ENCODE measurements around the gene SETD1B. TPM values are rescaled to one million over a fixed set of nuclear protein-coding genes. Genes with fewer than 3 reads are reported as not detected.

Gene SETD1B
- total RNA-seq, 5 donors from 2014 or later (not counting 1 experiment from before 2014, with no cell fraction given): 87.7 to 106 (median 96.0) TPM

GRCh38 chr12:121793440-121793837 lies 10.4 kb upstream of the SETD1B start, which contains the start of gene RHOF:
TSS of gene RHOF (minus strand) at chr12:121793688. CDS start at chr12:121793633, 55 bp downstream.
- peaks cover 67 to 74% (median 71%) of the 10 kb centered on the region in 3 donors for H3K4me1 Mint-ChIP-seq
- ChIA-PET CTCF (interaction anchor here (0.6 to 7.9 kb wide), 24 partner anchors 8 to 473 kb away, joined by 3 to 344 read pairs (median 5); partner anchors contain the start of genes PSMD9 (in 1 of the 2), SETD1B (in 1 of the 2), TMEM120B (in 1 of the 2) and VPS33A (in 1 of the 2)), POLR2A (interaction anchor here (0.7 to 1.8 kb wide), 7 partner anchors 9 to 257 kb away, joined by 3 to 12 read pairs (median 5); no protein-coding TSS in a partner anchor)
- DNase-seq (peak in 9 of 35 experiments; percentile 46 to 78 (median 60)), ATAC-seq (replicated peaks in 1 of 4) (peak in 3 of 4 experiments; percentile 8 to 15 (median 13))
- Histone ChIP-seq H3K4me1 (ENCODE audit: control insufficient read depth in 1 of 2, extremely low read depth in 1 of 2, insufficient read depth in 2 of 2, low read length in 2 of 2) (peaks cover 31 to 90% of the 10 kb centered on the region in 2 experiments), H3K36me3 (ENCODE audit: control insufficient read depth in 2 of 2, extremely low read depth in 1 of 2, insufficient read depth in 1 of 2, low read length in 1 of 2) (peaks cover 6 to 31% of the 10 kb centered on the region in 2 donors), H3K4me3 (ENCODE audit: control insufficient read depth in 1 of 2, extremely low read depth in 1 of 2, low read length in 1 of 2) (peak within 1 kb of the TSS; percentile 95 to 98), H3K27me3 (replicated peaks in 1 of 2; ENCODE audit: control insufficient read depth in 2 of 2, extremely low read depth in 1 of 2, insufficient read depth in 2 of 2, low read length in 1 of 2) (no peaks in the 10 kb centered on the region), H3K9me3 (no peaks in the 10 kb centered on the region), H3K27ac (ENCODE audit: low read length) (peak within 1 kb of the TSS; percentile 97)
- H3K9me3 Mint-ChIP-seq: no peaks in the 10 kb centered on the region
- 0% methylated on average over 36 of the region's 36 CpGs for WGBS (ENCODE audit: insufficient coverage)
- peak within 1 kb of the TSS; percentile 89 to 94 (median 94) for H3K4me3 Mint-ChIP-seq
- H3K27me3 Mint-ChIP-seq: no peaks in the 10 kb centered on the region
- peaks cover 15% of the 10 kb centered on the region for H3K36me3 Mint-ChIP-seq
- peak within 1 kb of the TSS; percentile 100 for H3K27ac Mint-ChIP-seq

DNA sequence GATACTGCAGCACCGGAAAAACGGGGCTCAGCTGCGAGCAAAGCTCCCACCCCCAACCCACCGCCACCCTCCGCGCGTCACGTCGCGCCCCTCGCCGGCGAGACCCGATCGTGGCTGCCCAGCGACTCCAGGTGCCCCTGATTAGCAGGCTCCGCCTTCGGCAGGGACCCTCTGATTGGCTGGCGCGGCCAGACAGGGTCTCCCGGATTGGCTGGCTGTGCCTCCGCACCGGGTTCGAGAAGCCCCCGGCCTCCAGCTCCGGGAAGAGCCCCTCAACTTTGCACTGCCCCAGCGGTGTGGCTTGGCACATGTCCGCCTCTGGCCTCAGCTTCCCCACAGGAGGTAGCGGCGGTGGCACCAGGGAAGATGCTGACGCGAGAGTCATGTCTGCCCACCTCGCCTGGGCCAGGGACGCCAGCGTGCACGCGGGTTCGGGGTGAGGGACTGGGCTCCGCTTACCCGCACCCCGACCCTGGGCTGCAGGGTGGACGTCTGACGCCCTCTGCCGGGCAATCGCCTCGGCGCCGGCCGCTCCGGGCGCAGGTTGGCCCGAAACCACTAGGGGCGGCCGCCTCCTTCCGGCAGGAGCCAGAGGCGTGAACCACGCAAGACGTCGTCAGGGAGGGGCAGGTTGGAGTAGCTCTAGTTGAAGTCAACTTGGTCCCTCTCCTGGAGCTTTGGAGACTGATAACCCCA lies 9.8 kb upstream of the SETD1B start:
- Mint-ChIP-seq H3K4me1 (peaks cover 67 to 74% (median 71%) of the 10 kb centered on the region in 3 donors), H3K9me3 (no peaks in the 10 kb centered on the region), H3K27ac (peak overlapping the region; percentile 89 to 92), H3K4me3 (peak overlapping the region; percentile 79 to 94 (median 94)), H3K36me3 (peaks cover 19% of the 10 kb centered on the region), H3K27me3 (no peaks in the 10 kb centered on the region)
- no peaks in the 10 kb centered on the region for H3K9me3 ChIP-seq
- peak overlapping the region; percentile 97 for H3K27ac ChIP-seq (ENCODE audit: low read length)
- peaks cover 30 to 90% of the 10 kb centered on the region in 2 experiments for H3K4me1 ChIP-seq (ENCODE audit: control insufficient read depth in 1 of 2, extremely low read depth in 1 of 2, insufficient read depth in 2 of 2, low read length in 2 of 2)
- POLR2A ChIA-PET: interaction anchor here (0.5 to 2.6 kb wide), 14 partner anchors 9 to 326 kb away, joined by 3 to 22 read pairs (median 4); partner anchors contain the start of gene SETD1B (in 1 of the 2)
- peak; percentile 89 to 98 (median 94) for DNase-seq
- CTCF ChIA-PET: interaction anchor here (0.6 to 7.9 kb wide), 40 partner anchors 8 to 472 kb away, joined by 3 to 344 read pairs (median 4); partner anchors contain the start of genes PSMD9 (in 1 of the 2), SETD1B (in 1 of the 2), TMEM120B (in 1 of the 2) and VPS33A (in 1 of the 2)
- H3K36me3 ChIP-seq (ENCODE audit: control insufficient read depth in 2 of 2, extremely low read depth in 1 of 2, insufficient read depth in 1 of 2, low read length in 1 of 2): peaks cover 6 to 32% of the 10 kb centered on the region in 2 donors
- ATAC-seq (replicated peaks in 1 of 4): peak; percentile 56 to 62 (median 59)
- no peaks in the 10 kb centered on the region for H3K27me3 ChIP-seq (replicated peaks in 1 of 2; ENCODE audit: control insufficient read depth in 2 of 2, extremely low read depth in 1 of 2, insufficient read depth in 2 of 2, low read length in 1 of 2)
- WGBS (ENCODE audit: insufficient coverage): 0% methylated on average over 51 of the region's 59 CpGs
- peak overlapping the region; percentile 95 to 98 for H3K4me3 ChIP-seq (ENCODE audit: control insufficient read depth in 1 of 2, extremely low read depth in 1 of 2, low read length in 1 of 2)

- ATAC-seq (replicated peaks in 1 of 4) (peak; percentile 13 to 27 (median 16)), DNase-seq (peak in 9 of 35 experiments; percentile 31 to 66 (median 48))
- Histone ChIP-seq H3K36me3 (ENCODE audit: control insufficient read depth in 2 of 2, extremely low read depth in 1 of 2, insufficient read depth in 1 of 2, low read length in 1 of 2) (peaks cover 6 to 36% of the 10 kb centered on the region in 2 donors), H3K4me3 (ENCODE audit: control insufficient read depth in 1 of 2, extremely low read depth in 1 of 2, low read length in 1 of 2) (peak overlapping the region; percentile 27 to 98), H3K9me3 (no peaks in the 10 kb centered on the region), H3K27me3 (replicated peaks in 1 of 2; ENCODE audit: control insufficient read depth in 2 of 2, extremely low read depth in 1 of 2, insufficient read depth in 2 of 2, low read length in 1 of 2) (no peaks in the 10 kb centered on the region), H3K27ac (ENCODE audit: low read length) (peak overlapping the region; percentile 97), H3K4me1 (ENCODE audit: control insufficient read depth in 1 of 2, extremely low read depth in 1 of 2, insufficient read depth in 2 of 2, low read length in 2 of 2) (peaks cover 34 to 89% of the 10 kb centered on the region in 2 experiments)
- 0% methylated on average over 8 of the region's 13 CpGs for WGBS (ENCODE audit: insufficient coverage)
- ChIA-PET CTCF (interaction anchor here (0.6 to 7.9 kb wide), 35 partner anchors 8 to 472 kb away, joined by 3 to 344 read pairs (median 4); partner anchors contain the start of genes PSMD9 (in 1 of the 2), SETD1B (in 1 of the 2), TMEM120B (in 1 of the 2) and VPS33A (in 1 of the 2)), POLR2A (interaction anchor here (0.5 to 2.6 kb wide), 10 partner anchors 8 to 326 kb away, joined by 3 to 22 read pairs (median 4); partner anchors contain the start of gene SETD1B (in 1 of the 2))
- Mint-ChIP-seq H3K4me3 (peak overlapping the region; percentile 79 to 94 (median 94)), H3K27me3 (no peaks in the 10 kb centered on the region), H3K4me1 (peaks cover 67 to 74% (median 71%) of the 10 kb centered on the region in 3 donors), H3K9me3 (no peaks in the 10 kb centered on the region), H3K36me3 (peaks cover 21% of the 10 kb centered on the region), H3K27ac (peak overlapping the region; percentile 89 to 92)
Measured at GRCh38 chr12:121794534-121795033, 9.2 kb upstream of the SETD1B start.

- H3K4me1 Mint-ChIP-seq: peaks cover 60 to 67% (median 64%) of the 10 kb centered on the region in 3 donors
- ChIA-PET CTCF (interaction anchor here (0.5 to 7.9 kb wide), 23 partner anchors 12 to 292 kb away, joined by 3 to 344 read pairs (median 4); partner anchors contain the start of gene SETD1B (in 1 of the 2)), POLR2A (interaction anchor here (0.6 to 2.6 kb wide), 7 partner anchors 11 to 35 kb away, joined by 3 to 22 read pairs (median 8); no protein-coding TSS in a partner anchor)
- H3K4me3 ChIP-seq (ENCODE audit: control insufficient read depth in 1 of 2, extremely low read depth in 1 of 2, low read length in 1 of 2): peak overlapping the region in 1 of 2 donors; percentile 27
- DNase-seq (peak in 34 of 35 experiments; percentile 61 to 93 (median 79)), ATAC-seq (replicated peaks in 1 of 4) (peak; percentile 20 to 28 (median 24))
- peaks cover 6 to 36% of the 10 kb centered on the region in 2 donors for H3K36me3 ChIP-seq (ENCODE audit: control insufficient read depth in 2 of 2, extremely low read depth in 1 of 2, insufficient read depth in 1 of 2, low read length in 1 of 2)
- H3K36me3 Mint-ChIP-seq: peaks cover 21% of the 10 kb centered on the region
- H3K9me3 Mint-ChIP-seq: no peaks in the 10 kb centered on the region
- H3K9me3 ChIP-seq: no peaks in the 10 kb centered on the region
- H3K4me3 Mint-ChIP-seq: peak overlapping the region; percentile 79 to 94 (median 94)
- 47% methylated on average over 9 of the region's 15 CpGs for WGBS (ENCODE audit: insufficient coverage)
- peaks cover 30 to 82% of the 10 kb centered on the region in 2 experiments for H3K4me1 ChIP-seq (ENCODE audit: control insufficient read depth in 1 of 2, extremely low read depth in 1 of 2, insufficient read depth in 2 of 2, low read length in 2 of 2)
- H3K27me3 ChIP-seq (replicated peaks in 1 of 2; ENCODE audit: control insufficient read depth in 2 of 2, extremely low read depth in 1 of 2, insufficient read depth in 2 of 2, low read length in 1 of 2): no peaks in the 10 kb centered on the region
- peak overlapping the region; percentile 89 to 92 for H3K27ac Mint-ChIP-seq
- peak overlapping the region; percentile 97 for H3K27ac ChIP-seq (ENCODE audit: low read length)
- no peaks in the 10 kb centered on the region for H3K27me3 Mint-ChIP-seq
Measured at GRCh38 chr12:121795034-121795968, 8.5 kb upstream of the SETD1B start.

GRCh38 chr12:121796855-121797751 lies 6.7 kb upstream of the SETD1B start:
- no peak for ATAC-seq (replicated peaks in 1 of 4)
- H3K27ac ChIP-seq (ENCODE audit: low read length): no peak overlapping the region
- peak overlapping the region; percentile 81 to 89 for H3K27ac Mint-ChIP-seq
- H3K9me3 Mint-ChIP-seq: no peaks in the 10 kb centered on the region
- no peaks in the 10 kb centered on the region for H3K9me3 ChIP-seq
- DNase-seq: no peak
- CTCF ChIA-PET: interaction anchor here (0.6 to 7.9 kb wide), 9 partner anchors 10 to 641 kb away, joined by 3 to 344 read pairs (median 6); partner anchors contain the start of gene SETD1B (in 1 of the 2)
- POLR2A ChIA-PET: interaction anchor here (0.6 to 2.1 kb wide), 7 partner anchors 9 to 397 kb away, joined by 4 to 17 read pairs (median 7); partner anchors contain the start of gene RNF34 (in 1 of the 2)
- H3K36me3 Mint-ChIP-seq: peaks cover 27% of the 10 kb centered on the region
- peaks cover 6 to 36% of the 10 kb centered on the region in 2 donors for H3K36me3 ChIP-seq (ENCODE audit: control insufficient read depth in 2 of 2, extremely low read depth in 1 of 2, insufficient read depth in 1 of 2, low read length in 1 of 2)
- no peak overlapping the region for H3K4me3 ChIP-seq (ENCODE audit: control insufficient read depth in 1 of 2, extremely low read depth in 1 of 2, low read length in 1 of 2)
- no peaks in the 10 kb centered on the region for H3K27me3 Mint-ChIP-seq
- WGBS (ENCODE audit: insufficient coverage): 89% methylated on average over 21 of the region's 39 CpGs
- no peaks in the 10 kb centered on the region for H3K27me3 ChIP-seq (replicated peaks in 1 of 2; ENCODE audit: control insufficient read depth in 2 of 2, extremely low read depth in 1 of 2, insufficient read depth in 2 of 2, low read length in 1 of 2)
- H3K4me1 Mint-ChIP-seq: peaks cover 48 to 53% (median 53%) of the 10 kb centered on the region in 3 donors
- H3K4me1 ChIP-seq (ENCODE audit: control insufficient read depth in 1 of 2, extremely low read depth in 1 of 2, insufficient read depth in 2 of 2, low read length in 2 of 2): peaks cover 20 to 64% of the 10 kb centered on the region in 2 experiments
- peak overlapping the region; percentile 83 to 88 (median 85) for H3K4me3 Mint-ChIP-seq

All from T-cell (primary cell).